ENCODE data around the gene THRB. TPM values are rescaled to one million over a fixed set of nuclear protein-coding genes. Genes with fewer than 3 reads are reported as not detected.

Gene THRB
- polyA plus RNA-seq, 4 donors, result 4.1 to 26.5 (median 24.4) TPM

GRCh38 chr3:24513463-24513862, 18.8 kb upstream of the THRB start:
- no peak for DNase-seq (ENCODE audit: low read depth in 4 of 4, low spot score in 3 of 4)

GRCh38 chr3:24512564-24513197, 18.0 kb upstream of the THRB start:
- no peak for DNase-seq (ENCODE audit: low read depth in 4 of 4, low spot score in 3 of 4)

- no peak for DNase-seq (ENCODE audit: low read depth in 4 of 4, low spot score in 3 of 4)
Measured at GRCh38 chr3:24510030-24510648, 15.5 kb upstream of the THRB start.

GRCh38 chr3:24508423-24508839, 13.8 kb upstream of the THRB start:
- DNase-seq (ENCODE audit: low read depth in 4 of 4, low spot score in 3 of 4), result no peak

GRCh38 chr3:24507776-24508422, 13.2 kb upstream of the THRB start:
- no peak for DNase-seq (ENCODE audit: low read depth in 4 of 4, low spot score in 3 of 4)

GRCh38 chr3:24506966-24507775, 12.5 kb upstream of the THRB start:
- no peak for DNase-seq (ENCODE audit: low read depth in 4 of 4, low spot score in 3 of 4)

GRCh38 chr3:24505691-24506550, 11.3 kb upstream of the THRB start:
- no peak for DNase-seq (ENCODE audit: low read depth in 4 of 4, low spot score in 3 of 4)

GRCh38 chr3:24504772-24505171, 10.1 kb upstream of the THRB start:
- DNase-seq (ENCODE audit: low read depth in 4 of 4, low spot score in 3 of 4), result no peak

GRCh38 chr3:24503616-24504113, 9.0 kb upstream of the THRB start:
- DNase-seq (ENCODE audit: low read depth in 4 of 4, low spot score in 3 of 4), result no peak

GRCh38 chr3:24502690-24503089, 8.0 kb upstream of the THRB start:
- DNase-seq (ENCODE audit: low read depth in 4 of 4, low spot score in 3 of 4), result no peak

- DNase-seq (ENCODE audit: low read depth in 4 of 4, low spot score in 3 of 4), result no peak
Measured at GRCh38 chr3:24500806-24501205, 6.2 kb upstream of the THRB start.

- no peak for DNase-seq (ENCODE audit: low read depth in 4 of 4, low spot score in 3 of 4)
Measured at GRCh38 chr3:24499991-24500390, 5.3 kb upstream of the THRB start.

- no peak for DNase-seq (ENCODE audit: low read depth in 4 of 4, low spot score in 3 of 4)
Measured at GRCh38 chr3:24498796-24499195, 4.1 kb upstream of the THRB start.

- DNase-seq (ENCODE audit: low read depth in 4 of 4, low spot score in 3 of 4), result no peak
Measured at GRCh38 chr3:24498391-24498790, 3.7 kb upstream of the THRB start.

GRCh38 chr3:24497942-24498341, 3.3 kb upstream of the THRB start:
- DNase-seq (ENCODE audit: low read depth in 4 of 4, low spot score in 3 of 4), result no peak

GRCh38 chr3:24496529-24497482, 2.2 kb upstream of the THRB start:
- peak in 1 of 4 donors; percentile 33 for DNase-seq (ENCODE audit: low read depth in 4 of 4, low spot score in 3 of 4)

- DNase-seq (ENCODE audit: low read depth in 4 of 4, low spot score in 3 of 4), result peak in 3 of 4 donors; percentile 32 to 36 (median 35)
Measured at GRCh38 chr3:24495326-24495994, 810 bp upstream of the THRB start.
